H1 (cell line): ENCODE results near the gene PPP1CB. TPM values are rescaled to one million over a fixed set of nuclear protein-coding genes. Genes with fewer than 3 reads are reported as not detected.

Experiments
- CTCF ChIA-PET: fragments of 300-600 bp; sonication (Branson Sonifier 250); formaldehyde crosslinking; loops from one replicate; lab custom pipeline; 2021; ENCODE audit not compliant: partially characterized antibody; lab: Charles Lee
- POLR2A ChIA-PET: fragments of 300-600 bp; sonication (Branson Sonifier 250); formaldehyde crosslinking; loops from one replicate; lab custom pipeline; 2021; ENCODE audit warnings: inconsistent platforms; ENCODE audit not compliant: partially characterized antibody; lab: Charles Lee
- DNase-seq, 2 experiments: peaks; one replicate each; pipeline versions ENCODE4 v3.0.0 to v3.0.0-alpha.2; 2010 to 2022; ENCODE audit warnings: low spot score in 2 of 2, low read depth in 1 of 2, mixed read lengths in 1 of 2
- FAIRE-seq: peaks from 2 replicates; lab custom pipeline; 2011; peaks lifted over from hg19 to GRCh38; lab: Jason Lieb, UNC
- H2AFZ ChIP-seq: 2 replicates; pipeline ENCODE4 v1.8.1; 2012; ENCODE audit warnings: low read length, inconsistent platforms
- H2AK5ac ChIP-seq: 2 replicates; pipeline ENCODE4 v1.6.1; 2013; ENCODE audit warnings: low read depth, low read length
- H2BK120ac ChIP-seq: replicated peaks from 2 replicates; pipeline ENCODE3; 2013; ENCODE audit warnings: low read depth, low read length, inconsistent platforms
- H2BK12ac ChIP-seq: 2 replicates; pipeline ENCODE4 v1.6.1; 2013; ENCODE audit warnings: low read depth, low read length
- H2BK15ac ChIP-seq: 2 replicates; pipeline ENCODE4 v1.6.1; 2013; ENCODE audit warnings: low read length
- H2BK20ac ChIP-seq: 2 replicates; pipeline ENCODE4 v1.6.1; 2013; ENCODE audit warnings: low read length
- H2BK5ac ChIP-seq: 2 replicates; pipeline ENCODE4 v1.6.1; 2013; ENCODE audit warnings: low read depth, low read length
- H3K14ac ChIP-seq: 2 replicates; pipeline ENCODE4 v1.6.1; 2013; ENCODE audit warnings: inconsistent platforms; ENCODE audit not compliant: insufficient read length
- H3K18ac ChIP-seq: 2 replicates; pipeline ENCODE4 v1.6.1; 2013; ENCODE audit warnings: low read length; ENCODE audit errors: extremely low read depth
- H3K23ac ChIP-seq: 2 replicates; pipeline ENCODE4 v1.6.1; 2013; ENCODE audit warnings: inconsistent platforms; ENCODE audit not compliant: insufficient read length
- H3K23me2 ChIP-seq: 2 replicates; pipeline ENCODE4 v1.6.1; 2013; ENCODE audit warnings: low read depth, low read length
- H3K27ac ChIP-seq: 2 replicates; pipeline ENCODE4 v1.6.1; 2011; ENCODE audit warnings: low read depth, low read length, inconsistent platforms
- H3K27me3 ChIP-seq, 4 experiments: replicated peaks in 1 of 4; 1 replicate in 1 of 4; 2 replicates in 3 of 4; pipeline versions ENCODE4 v1.6.1 to v1.8.1; 2011 to 2013; ENCODE audit warnings: low read length in 3 of 4, mild to moderate bottlenecking in 3 of 4, inconsistent platforms in 2 of 4, mixed read lengths in 2 of 4, moderate library complexity in 1 of 4; ENCODE audit not compliant: control insufficient read depth in 3 of 4, insufficient read depth in 3 of 4; ENCODE audit errors: extremely low read depth in 1 of 4
- H3K36me3 ChIP-seq, 4 experiments: 2 replicates each; pipeline versions ENCODE4 v1.6.1 to v1.8.1; 2011 to 2013; ENCODE audit warnings: mild to moderate bottlenecking in 4 of 4, low read length in 3 of 4, moderate library complexity in 2 of 4, control low read depth in 1 of 4, inconsistent platforms in 1 of 4; ENCODE audit not compliant: insufficient read depth in 4 of 4, control insufficient read depth in 2 of 4
- H3K4ac ChIP-seq: replicated peaks from 2 replicates; pipeline ENCODE3; 2013; ENCODE audit warnings: low read length, low read depth, mixed read lengths, inconsistent platforms; ENCODE audit not compliant: insufficient read length
- H3K4me1 ChIP-seq, 4 experiments: replicated peaks in 1 of 4; 1 replicate in 1 of 4; 2 replicates in 3 of 4; pipeline versions ENCODE4 v1.6.1 to v1.8.1; 2011 to 2013; ENCODE audit warnings: low read length in 3 of 4, inconsistent platforms in 2 of 4, mixed read lengths in 1 of 4; ENCODE audit not compliant: insufficient read depth in 4 of 4, control insufficient read depth in 3 of 4
- H3K4me2 ChIP-seq, 2 experiments: 2 replicates each; pipeline versions ENCODE4 v1.6.1 to v1.8.1; 2011 to 2013; ENCODE audit warnings: low read depth in 2 of 2, low read length in 2 of 2, control low read depth in 1 of 2, inconsistent platforms in 1 of 2, mild to moderate bottlenecking in 1 of 2; ENCODE audit not compliant: insufficient read depth in 1 of 2
- H3K4me3 ChIP-seq, 4 experiments: fragments of 200-600, 300-600 bp in 1 of 4; sonication (generic), shearing (Covaris generic), sonication (Bioruptor Twin) in 1 of 4; 2 replicates each; pipeline versions ENCODE4 v1.5.1 to v1.8.1; 2011 to 2016; ENCODE audit warnings: low read length in 4 of 4, low read depth in 3 of 4, control low read depth in 2 of 4, inconsistent platforms in 2 of 4, mild to moderate bottlenecking in 2 of 4, mixed read lengths in 1 of 4, moderate library complexity in 1 of 4; ENCODE audit not compliant: insufficient read depth in 2 of 4; ENCODE audit errors: extremely low read depth in 1 of 4
- H3K56ac ChIP-seq: replicated peaks from 2 replicates; pipeline ENCODE3; 2013; ENCODE audit warnings: low read depth, mild to moderate bottlenecking, mixed read lengths, low read length, inconsistent platforms; ENCODE audit not compliant: insufficient read length
- H3K79me1 ChIP-seq: 2 replicates; pipeline ENCODE4 v1.6.1; 2013; ENCODE audit warnings: low read depth, low read length, control low read depth
- H3K79me2 ChIP-seq, 2 experiments: 2 replicates each; pipeline versions ENCODE4 v1.6.1 to v1.8.1; 2012 to 2013; ENCODE audit warnings: low read length in 2 of 2, mild to moderate bottlenecking in 2 of 2, inconsistent platforms in 1 of 2; ENCODE audit not compliant: insufficient read depth in 2 of 2, control insufficient read depth in 1 of 2
- H3K9ac ChIP-seq, 4 experiments: replicated peaks in 1 of 4; 1 replicate in 1 of 4; 2 replicates in 3 of 4; pipeline versions ENCODE4 v1.6.1 to v1.8.1; 2011 to 2013; ENCODE audit warnings: low read depth in 3 of 4, low read length in 3 of 4, control low read depth in 2 of 4, mild to moderate bottlenecking in 2 of 4, moderate library complexity in 2 of 4, inconsistent platforms in 1 of 4; ENCODE audit errors: extremely low read depth in 1 of 4
- H3K9me3 ChIP-seq, 2 experiments: 2 replicates each; pipeline versions ENCODE4 v1.6.1 to v1.8.1; 2012 to 2013; ENCODE audit warnings: mild to moderate bottlenecking in 2 of 2, moderate library complexity in 2 of 2, control low read depth in 1 of 2, inconsistent platforms in 1 of 2, low read depth in 1 of 2, low read length in 1 of 2, mixed read lengths in 1 of 2; ENCODE audit not compliant: insufficient read depth in 2 of 2
- H4K20me1 ChIP-seq, 2 experiments: replicated peaks in 1 of 2; 2 replicates each; pipeline versions ENCODE3 to v1.8.1; 2011 to 2013; ENCODE audit warnings: inconsistent platforms in 2 of 2, low read length in 2 of 2, mild to moderate bottlenecking in 1 of 2; ENCODE audit not compliant: insufficient read depth in 2 of 2, control insufficient read depth in 1 of 2
- H4K5ac ChIP-seq: 2 replicates; pipeline ENCODE4 v1.6.1; 2013; ENCODE audit warnings: low read length, low read depth, mixed read lengths, inconsistent platforms; ENCODE audit not compliant: insufficient read length
- H4K8ac ChIP-seq: 2 replicates; pipeline ENCODE4 v1.8.0; 2013; ENCODE audit warnings: mild to moderate bottlenecking, moderate library complexity, low read length, inconsistent platforms; ENCODE audit not compliant: insufficient read depth; ENCODE audit errors: extremely low read depth
- H4K91ac ChIP-seq: replicated peaks from 2 replicates; pipeline ENCODE3; 2013; ENCODE audit warnings: low read length, mixed read lengths, inconsistent platforms; ENCODE audit not compliant: insufficient read length
- CBX8 ChIP-seq: fragments of 300-800, 300-1000 bp; sonication (generic); IDR thresholded peaks from 2 replicates; pipeline ENCODE4 v1.7.1; 2016; ENCODE audit warnings: low read depth, low read length, borderline replicate concordance
- CHD2 ChIP-seq: IDR thresholded peaks from 2 replicates; pipeline ENCODE4 v1.6.1; 2012; ENCODE audit warnings: low read length, improper control_type of control experiment
- HDAC2 ChIP-seq, 2 experiments: fragments of 300-600 bp in 1 of 2; sonication (generic) in 1 of 2; IDR thresholded peaks; 2 replicates each; pipeline ENCODE4 v1.6.1; 2011 to 2012; ENCODE audit warnings: low read depth in 2 of 2, low read length in 2 of 2, mild to moderate bottlenecking in 2 of 2, moderate library complexity in 2 of 2, borderline replicate concordance in 1 of 2, inconsistent platforms in 1 of 2
- JUN ChIP-seq: IDR thresholded peaks from 2 replicates; pipeline ENCODE4 v1.6.1; 2011; ENCODE audit warnings: low read depth, mild to moderate bottlenecking, improper control_type of control experiment, low read length
- MAFK ChIP-seq: IDR thresholded peaks from 2 replicates; pipeline ENCODE4 v1.6.1; 2012; ENCODE audit warnings: low read depth, mild to moderate bottlenecking, improper control_type of control experiment, low read length
- NANOG ChIP-seq: IDR thresholded peaks from 2 replicates; pipeline ENCODE4 v1.6.1; 2011; ENCODE audit warnings: low read length, low read depth, mild to moderate bottlenecking, inconsistent platforms; ENCODE audit not compliant: insufficient read depth, poor library complexity, severe bottlenecking
- POU5F1 ChIP-seq: IDR thresholded peaks from 2 replicates; pipeline ENCODE4 v1.6.1; 2011; ENCODE audit warnings: low read depth, mild to moderate bottlenecking, low read length, moderate library complexity
- RBBP5 ChIP-seq: IDR thresholded peaks from 2 replicates; pipeline ENCODE4 v1.7.1; 2012; ENCODE audit warnings: low read depth, mild to moderate bottlenecking, inconsistent platforms, low read length, moderate library complexity, borderline replicate concordance
- SP2 ChIP-seq: IDR thresholded peaks from 2 replicates; pipeline ENCODE4 v1.6.1; 2012; ENCODE audit warnings: mild to moderate bottlenecking, low read length, inconsistent platforms
- SRF ChIP-seq: IDR thresholded peaks from 2 replicates; pipeline ENCODE4 v1.6.1; 2011; ENCODE audit warnings: mild to moderate bottlenecking, low read depth, low read length, moderate library complexity
- TAF1 ChIP-seq: IDR thresholded peaks from 2 replicates; pipeline ENCODE4 v1.6.1; 2011; ENCODE audit warnings: mild to moderate bottlenecking, low read depth, low read length
- TAF7 ChIP-seq: optimal IDR thresholded peaks from 2 replicates; pipeline ENCODE3; 2011; ENCODE audit warnings: low read depth, mild to moderate bottlenecking, inconsistent platforms, low read length, moderate library complexity, borderline replicate concordance
- WGBS, 2 experiments: shearing (Covaris generic) in 1 of 2; methylation state at CpG; one replicate each; pipeline versions ENCODE4 v1.1.6 to v1.1.7; 2013 to 2015; ENCODE audit warnings: low lambda C conversion rate in 2 of 2, mixed read lengths in 2 of 2, inconsistent platforms in 1 of 2, low coverage in 1 of 2, missing lambda C conversion rate in 1 of 2; ENCODE audit not compliant: insufficient replicate concordance in 2 of 2, insufficient coverage in 1 of 2, insufficient read length in 1 of 2; ENCODE audit errors: extremely low coverage in 1 of 2, missing lambda C conversion rate in 1 of 2; 5-methylcytosine and 5-hydroxymethylcytosine counted together
- polyA plus RNA-seq, 7 experiments: library from polyadenylated mRNA; depleted of rRNA in 3 of 7; stranded (reverse) in 5 of 7; unstranded in 2 of 7; fragments of >200 nt in 5 of 7; fragments of 200-250 nt in 2 of 7; gene quantifications; 1 replicate in 5 of 7; 2 replicates in 1 of 7; 4 replicates in 1 of 7; pipeline versions ENCODE4 v1.2.1 to v1.2.3, GENCODE V29; 2011 to 2013; ENCODE audit warnings: missing spikeins in 2 of 7, mixed read lengths in 2 of 7
- total RNA-seq: library from RNA; stranded (reverse); fragmentation: NEBNext Ultra II Directional; extraction: Animal tissue kit (Norgen Biotek cat#: 25700); gene quantifications from 2 replicates; pipeline ENCODE4 v1.2.1, GENCODE V29; 2021
- TF ChIP-seq, protein P1 (sequence below): IDR thresholded peaks from 2 replicates; pipeline ENCODE4 v1.6.1; 2012; ENCODE audit warnings: inconsistent platforms

PPP1CB gene
- total and polyA plus RNA-seq, 2 of the 8 experiments (the other 6 are each of a cell fraction or from before 2014, with no cell fraction given): 30.7 to 158 TPM

DNA sequence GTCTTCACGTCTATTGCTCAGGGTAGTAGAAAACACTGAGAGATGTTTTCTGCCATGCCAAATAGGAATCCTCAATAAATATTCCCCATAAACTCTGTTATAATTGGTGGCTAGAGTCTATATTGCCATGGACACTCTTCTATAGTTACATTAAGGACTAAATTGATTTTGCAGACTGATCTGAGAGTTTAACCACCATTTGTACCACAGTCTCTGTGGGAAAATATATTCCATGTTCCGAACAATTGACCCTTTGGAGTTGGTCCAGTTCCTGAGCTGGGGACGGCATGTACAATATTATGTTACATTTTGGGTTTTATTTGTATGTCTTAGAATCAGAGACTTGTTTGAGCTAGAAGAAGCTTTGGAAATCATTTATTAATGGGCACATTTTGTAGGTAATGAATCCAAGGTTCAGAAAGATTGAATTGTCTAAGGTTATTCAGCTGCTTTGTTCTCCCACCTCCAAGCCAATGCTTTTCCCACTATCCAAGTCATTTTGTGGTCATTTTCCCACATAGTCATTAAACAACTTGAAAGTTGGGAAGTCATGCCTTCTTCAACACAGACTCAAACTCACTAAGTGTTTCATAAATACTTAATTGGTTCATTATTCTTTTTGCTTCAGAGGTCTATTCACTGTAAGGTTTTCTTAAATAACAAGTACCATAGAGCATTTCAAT lies 5.1 kb upstream of the PPP1CB start:
- no peaks in the 10 kb centered on the region for H3K27me3 ChIP-seq
- no peaks in the 10 kb centered on the region for H3K79me1 ChIP-seq
- no peak overlapping the region for H4K8ac ChIP-seq
- no peak overlapping the region for H4K5ac ChIP-seq
- FAIRE-seq (no peak), DNase-seq (no peak)
- no peaks in the 10 kb centered on the region for H3K79me2 ChIP-seq
- H2BK15ac ChIP-seq: no peak overlapping the region
- no peak overlapping the region for H3K4ac ChIP-seq
- H2AK5ac ChIP-seq: no peak overlapping the region
- no peak overlapping the region for H3K9ac ChIP-seq
- ChIA-PET POLR2A (no interaction called here), CTCF (interaction anchor here (0.8 kb wide), 1 partner anchor 14 kb away, joined by 3 read pairs; no protein-coding TSS in a partner anchor)
- no peak overlapping the region for H2BK120ac ChIP-seq
- no peak overlapping the region for H4K91ac ChIP-seq
- H3K4me3 ChIP-seq: no peak overlapping the region
- no peak overlapping the region for H3K27ac ChIP-seq
- no peak overlapping the region for H3K23ac ChIP-seq
- H3K36me3 ChIP-seq: no peaks in the 10 kb centered on the region
- H3K14ac ChIP-seq: no peak overlapping the region
- H3K18ac ChIP-seq: no peak overlapping the region
- WGBS, 2 experiments: 92% methylated on average over 3 of the region's 3 CpGs; no CpG with 5 or more reads in 1 of the 2 experiments
- no peak overlapping the region for H2AFZ ChIP-seq
- H3K4me2 ChIP-seq: no peak overlapping the region
- no peak overlapping the region for H2BK12ac ChIP-seq
- no peak overlapping the region for H2BK5ac ChIP-seq
- H3K4me1 ChIP-seq: peaks cover 0 to 8% (median 3%) of the 10 kb centered on the region in 4 experiments; a peak in 4 of 7 replicates
- H4K20me1 ChIP-seq: no peaks in the 10 kb centered on the region
- no peaks in the 10 kb centered on the region for H3K9me3 ChIP-seq
- H3K23me2 ChIP-seq: peaks cover 2% of the 10 kb centered on the region; the same call in 1 of the 2 replicates
- no peak overlapping the region for H2BK20ac ChIP-seq
- H3K56ac ChIP-seq: no peak overlapping the region
- TF ChIP-seq POU5F1: no peak
- TF ChIP-seq, protein P1, sequence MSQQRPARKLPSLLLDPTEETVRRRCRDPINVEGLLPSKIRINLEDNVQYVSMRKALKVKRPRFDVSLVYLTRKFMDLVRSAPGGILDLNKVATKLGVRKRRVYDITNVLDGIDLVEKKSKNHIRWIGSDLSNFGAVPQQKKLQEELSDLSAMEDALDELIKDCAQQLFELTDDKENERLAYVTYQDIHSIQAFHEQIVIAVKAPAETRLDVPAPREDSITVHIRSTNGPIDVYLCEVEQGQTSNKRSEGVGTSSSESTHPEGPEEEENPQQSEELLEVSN: no peak
- no peak for TF ChIP-seq MAFK
- no peak for TF ChIP-seq TAF1
- no peak for TF ChIP-seq SRF
- no peak for TF ChIP-seq JUN
- TF ChIP-seq HDAC2 (IDR thresholded peaks at IDR 0.05; ENCODE audit: borderline replicate concordance in 1 of 2, low read depth in 2 of 2, low read length in 2 of 2): no peak
- no peak for TF ChIP-seq CHD2
- TF ChIP-seq CBX8: no peak
- TF ChIP-seq RBBP5: no peak
- no peak for TF ChIP-seq NANOG
- no peak for TF ChIP-seq SP2
- TF ChIP-seq TAF7: no peak
